Measurements from ENCODE around the gene SLC12A1.

GRCh38 chr15:48242535-48242934 is 36.4 kb downstream of the SLC12A1 start:
- TF ChIP-seq, protein P1, sequence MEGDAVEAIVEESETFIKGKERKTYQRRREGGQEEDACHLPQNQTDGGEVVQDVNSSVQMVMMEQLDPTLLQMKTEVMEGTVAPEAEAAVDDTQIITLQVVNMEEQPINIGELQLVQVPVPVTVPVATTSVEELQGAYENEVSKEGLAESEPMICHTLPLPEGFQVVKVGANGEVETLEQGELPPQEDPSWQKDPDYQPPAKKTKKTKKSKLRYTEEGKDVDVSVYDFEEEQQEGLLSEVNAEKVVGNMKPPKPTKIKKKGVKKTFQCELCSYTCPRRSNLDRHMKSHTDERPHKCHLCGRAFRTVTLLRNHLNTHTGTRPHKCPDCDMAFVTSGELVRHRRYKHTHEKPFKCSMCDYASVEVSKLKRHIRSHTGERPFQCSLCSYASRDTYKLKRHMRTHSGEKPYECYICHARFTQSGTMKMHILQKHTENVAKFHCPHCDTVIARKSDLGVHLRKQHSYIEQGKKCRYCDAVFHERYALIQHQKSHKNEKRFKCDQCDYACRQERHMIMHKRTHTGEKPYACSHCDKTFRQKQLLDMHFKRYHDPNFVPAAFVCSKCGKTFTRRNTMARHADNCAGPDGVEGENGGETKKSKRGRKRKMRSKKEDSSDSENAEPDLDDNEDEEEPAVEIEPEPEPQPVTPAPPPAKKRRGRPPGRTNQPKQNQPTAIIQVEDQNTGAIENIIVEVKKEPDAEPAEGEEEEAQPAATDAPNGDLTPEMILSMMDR (IDR thresholded peaks at IDR 0.05): no peak
- TF ChIP-seq POLR2A (IDR thresholded peaks at IDR 0.05; ENCODE audit: low read depth) (no peak), POLR2AphosphoS5 (IDR thresholded peaks at IDR 0.05) (no peak), EP300 (IDR thresholded peaks at IDR 0.05) (no peak)

Measured in esophagus muscularis mucosa (tissue), 4 donors.